MM.1S (cell line): Measurements from ENCODE around the gene COQ10B.

ENCODE experiments used
- EZH2 ChIP-seq: fragments of 300-600 bp; sonication (generic); optimal IDR thresholded peaks from 2 replicates; pipeline ENCODE3; 2017; ENCODE audit warnings: low read depth, mild to moderate bottlenecking, antibody characterized with exemption, low read length, mixed read lengths
- EZH2phosphoT487 ChIP-seq: fragments of 300-600 bp; sonication (generic); IDR thresholded peaks from 2 replicates; pipeline ENCODE4 v1.6.1; 2018; ENCODE audit warnings: antibody characterized with exemption, low read length
- TF ChIP-seq, protein P1 (sequence below): fragments of 300-600 bp; sonication (generic); IDR thresholded peaks from 2 replicates; pipeline ENCODE4 v1.5.1; 2016; ENCODE audit warnings: antibody characterized with exemption, low read length, mixed read lengths

DNA sequence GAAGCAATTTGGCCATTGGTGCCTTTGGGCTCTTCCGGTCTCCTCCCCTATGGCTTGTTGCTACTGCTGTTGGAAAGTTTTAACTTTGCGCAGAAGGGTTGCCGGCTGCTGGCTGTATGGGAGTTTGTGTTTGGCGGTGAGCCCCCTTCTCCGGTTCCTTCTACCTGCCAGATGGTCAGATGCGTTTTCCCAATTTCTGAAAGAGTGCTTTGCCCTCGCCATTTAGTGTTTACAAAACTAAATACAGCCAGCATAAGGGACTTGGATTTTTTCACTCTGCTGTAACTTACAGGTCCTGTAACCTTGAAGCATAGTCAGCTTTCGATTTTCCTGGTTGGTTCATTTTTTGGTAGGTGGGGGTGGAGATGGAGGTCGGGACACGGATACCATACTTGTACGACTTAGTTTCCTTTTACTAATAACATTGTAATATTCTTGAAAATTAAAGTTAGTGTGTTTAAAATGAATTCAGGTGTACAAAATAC lies 604 bp downstream of the COQ10B start:
- no peak for TF ChIP-seq EZH2
- TF ChIP-seq, protein P1, sequence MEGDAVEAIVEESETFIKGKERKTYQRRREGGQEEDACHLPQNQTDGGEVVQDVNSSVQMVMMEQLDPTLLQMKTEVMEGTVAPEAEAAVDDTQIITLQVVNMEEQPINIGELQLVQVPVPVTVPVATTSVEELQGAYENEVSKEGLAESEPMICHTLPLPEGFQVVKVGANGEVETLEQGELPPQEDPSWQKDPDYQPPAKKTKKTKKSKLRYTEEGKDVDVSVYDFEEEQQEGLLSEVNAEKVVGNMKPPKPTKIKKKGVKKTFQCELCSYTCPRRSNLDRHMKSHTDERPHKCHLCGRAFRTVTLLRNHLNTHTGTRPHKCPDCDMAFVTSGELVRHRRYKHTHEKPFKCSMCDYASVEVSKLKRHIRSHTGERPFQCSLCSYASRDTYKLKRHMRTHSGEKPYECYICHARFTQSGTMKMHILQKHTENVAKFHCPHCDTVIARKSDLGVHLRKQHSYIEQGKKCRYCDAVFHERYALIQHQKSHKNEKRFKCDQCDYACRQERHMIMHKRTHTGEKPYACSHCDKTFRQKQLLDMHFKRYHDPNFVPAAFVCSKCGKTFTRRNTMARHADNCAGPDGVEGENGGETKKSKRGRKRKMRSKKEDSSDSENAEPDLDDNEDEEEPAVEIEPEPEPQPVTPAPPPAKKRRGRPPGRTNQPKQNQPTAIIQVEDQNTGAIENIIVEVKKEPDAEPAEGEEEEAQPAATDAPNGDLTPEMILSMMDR: no peak
- no peak for TF ChIP-seq EZH2phosphoT487
